Measurements from ENCODE around the gene FAM163A.
"Not testable (repeated sequence)": the region's sequence is repeated elsewhere in the genome, so short reads cannot be mapped to it uniquely, and the experiment has no call there.

Gene FAM163A

GRCh38 chr1:179848233-179848632 is 105.1 kb downstream of the FAM163A start:
- Histone ChIP-seq H3K4me2 (ENCODE audit: low read length) (no peak overlapping the region), H3K9me3 (ENCODE audit: low read length) (no peaks in the 10 kb centered on the region), H2AFZ (ENCODE audit: low read length) (no peak overlapping the region), H3K4me3 (ENCODE audit: low read depth, low read length, poor library complexity, severe bottlenecking) (no peak overlapping the region), H3K9ac (ENCODE audit: low read length) (no peak overlapping the region), H3K27me3 (ENCODE audit: insufficient read depth, low read length) (no peaks in the 10 kb centered on the region), H3K36me3 (ENCODE audit: insufficient read depth, low read length) (peaks cover 70% of the 10 kb centered on the region), H3K79me2 (ENCODE audit: insufficient read depth, low read length) (no peaks in the 10 kb centered on the region), H3F3A (ENCODE audit: insufficient read depth, low read length) (0 out of 2 replicates have a peak, but pooled peaks cover 4% of the 10 kb centered on the region), H3K9me2 (ENCODE audit: low read depth, low read length) (no peaks in the 10 kb centered on the region), H3K27ac (ENCODE audit: low read depth, low read length, poor library complexity, severe bottlenecking) (no peak overlapping the region), H3K4me1 (ENCODE audit: insufficient read depth, low read length, severe bottlenecking) (no peaks in the 10 kb centered on the region), H4K20me1 (ENCODE audit: insufficient read depth, low read length) (no peaks in the 10 kb centered on the region)
- TF ChIP-seq EZH2 (IDR thresholded peaks at IDR 0.05; ENCODE audit: borderline replicate concordance, low read length), result no peak
- no peak for TF ChIP-seq CTCF (IDR thresholded peaks at IDR 0.05; ENCODE audit: low read length)

GRCh38 chr1:179853102-179853501 is 110.0 kb downstream of the FAM163A start:
- TF ChIP-seq EZH2 (IDR thresholded peaks at IDR 0.05; ENCODE audit: borderline replicate concordance, low read length), result no peak
- TF ChIP-seq CTCF (IDR thresholded peaks at IDR 0.05; ENCODE audit: low read length), result no peak
- no peaks in the 10 kb centered on the region for H3K79me2 ChIP-seq (ENCODE audit: insufficient read depth, low read length)
- H3K9me2 ChIP-seq (ENCODE audit: low read depth, low read length), result no peaks in the 10 kb centered on the region
- no peak overlapping the region for H2AFZ ChIP-seq (ENCODE audit: low read length)
- H4K20me1 ChIP-seq (ENCODE audit: insufficient read depth, low read length), result no peaks in the 10 kb centered on the region
- no peaks in the 10 kb centered on the region for H3K9me3 ChIP-seq (ENCODE audit: low read length)
- H3K4me2 ChIP-seq (ENCODE audit: low read length), result no peak overlapping the region
- no peak overlapping the region for H3K4me3 ChIP-seq (ENCODE audit: low read depth, low read length, poor library complexity, severe bottlenecking)
- H3K9ac ChIP-seq (ENCODE audit: low read length), result no peak overlapping the region
- H3F3A ChIP-seq (ENCODE audit: insufficient read depth, low read length), result 0 out of 2 replicates have a peak, but pooled peaks cover 5% of the 10 kb centered on the region
- no peaks in the 10 kb centered on the region for H3K4me1 ChIP-seq (ENCODE audit: insufficient read depth, low read length, severe bottlenecking)
- peaks cover 50% of the 10 kb centered on the region for H3K36me3 ChIP-seq (ENCODE audit: insufficient read depth, low read length)
- H3K27me3 ChIP-seq (ENCODE audit: insufficient read depth, low read length), result no peaks in the 10 kb centered on the region
- H3K27ac ChIP-seq (ENCODE audit: low read depth, low read length, poor library complexity, severe bottlenecking), result no peak overlapping the region

- H3K9me3 ChIP-seq (ENCODE audit: low read length); H2AFZ ChIP-seq (ENCODE audit: low read length); H3K4me2 ChIP-seq (ENCODE audit: low read length); H3K9me2 ChIP-seq (ENCODE audit: low read depth, low read length); H4K20me1 ChIP-seq (ENCODE audit: insufficient read depth, low read length); H3K27me3 ChIP-seq (ENCODE audit: insufficient read depth, low read length); H3K9ac ChIP-seq (ENCODE audit: low read length); H3K79me2 ChIP-seq (ENCODE audit: insufficient read depth, low read length); H3K27ac ChIP-seq (ENCODE audit: low read depth, low read length, poor library complexity, severe bottlenecking); H3K4me1 ChIP-seq (ENCODE audit: insufficient read depth, low read length, severe bottlenecking); H3F3A ChIP-seq (ENCODE audit: insufficient read depth, low read length); H3K4me3 ChIP-seq (ENCODE audit: low read depth, low read length, poor library complexity, severe bottlenecking): not testable (repeated sequence)
- peaks cover 36% of the 10 kb centered on the region for H3K36me3 ChIP-seq (ENCODE audit: insufficient read depth, low read length)
Observed at GRCh38 chr1:179855831-179856230, 112.7 kb downstream of the FAM163A start.

DNA sequence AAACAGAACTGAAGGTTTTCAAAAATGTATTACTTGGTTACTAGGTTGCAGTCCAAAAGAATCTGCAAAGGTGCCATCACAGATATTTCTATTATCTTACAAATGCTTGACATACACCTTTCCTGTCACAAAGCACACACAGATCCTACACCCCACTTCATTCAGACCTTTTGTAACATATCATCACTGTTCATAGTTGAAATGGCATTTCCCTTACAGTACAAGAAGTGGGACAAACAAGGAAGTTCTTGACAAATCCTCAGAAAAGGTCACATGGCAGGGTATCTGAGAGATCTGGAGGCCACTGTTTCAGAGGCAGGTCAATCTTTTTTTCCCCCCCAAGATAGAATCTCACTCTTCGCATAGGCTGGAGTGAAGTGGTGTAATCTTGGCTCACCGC is 113.2 kb downstream of the FAM163A start:
- Histone ChIP-seq H3K36me3 (ENCODE audit: insufficient read depth, low read length) (peaks cover 35% of the 10 kb centered on the region; the same call in 1 of the 2 replicates), H3F3A (ENCODE audit: insufficient read depth, low read length) (0 out of 2 replicates have a peak, but pooled peaks cover 5% of the 10 kb centered on the region)
- TF ChIP-seq CTCF (IDR thresholded peaks at IDR 0.05; ENCODE audit: low read length) (no peak), EZH2 (IDR thresholded peaks at IDR 0.05; ENCODE audit: borderline replicate concordance, low read length) (no peak)

More for the DNA sequence above, 113.2 kb downstream of the FAM163A start:
- H4K20me1 ChIP-seq (ENCODE audit: insufficient read depth, low read length), result no peaks in the 10 kb centered on the region
- H3K9me3 ChIP-seq (ENCODE audit: low read length), result no peaks in the 10 kb centered on the region
- no peaks in the 10 kb centered on the region for H3K79me2 ChIP-seq (ENCODE audit: insufficient read depth, low read length)
- H3K9ac ChIP-seq (ENCODE audit: low read length), result no peak overlapping the region
- no peaks in the 10 kb centered on the region for H3K9me2 ChIP-seq (ENCODE audit: low read depth, low read length)
- no peak overlapping the region for H3K27ac ChIP-seq (ENCODE audit: low read depth, low read length, poor library complexity, severe bottlenecking)
- no peaks in the 10 kb centered on the region for H3K27me3 ChIP-seq (ENCODE audit: insufficient read depth, low read length)
- no peak overlapping the region for H3K4me3 ChIP-seq (ENCODE audit: low read depth, low read length, poor library complexity, severe bottlenecking)
- H3K4me1 ChIP-seq (ENCODE audit: insufficient read depth, low read length, severe bottlenecking), result no peaks in the 10 kb centered on the region
- no peak overlapping the region for H2AFZ ChIP-seq (ENCODE audit: low read length)
- no peak overlapping the region for H3K4me2 ChIP-seq (ENCODE audit: low read length)
